HEK293 (cell line): ENCODE measurements around the gene STK4.
A peak's percentile ranks its signal among the peaks of the same experiment; 100 is the strongest.

Experiments
- EGR2 ChIP-seq: fragments of 450-650 bp; formaldehyde crosslinking; IDR thresholded peaks from 2 replicates; pipeline ENCODE4 v1.5.1; 2016; ENCODE audit warnings: low read depth, missing biosample characterization, missing genetic modification characterization
- KLF1 ChIP-seq: fragments of 450-650 bp; formaldehyde crosslinking; IDR thresholded peaks from 2 replicates; pipeline ENCODE4 v1.5.1; 2016; ENCODE audit warnings: missing biosample characterization, missing genetic modification characterization
- MEIS1 ChIP-seq: sonication (generic); formaldehyde crosslinking; IDR thresholded peaks from 2 replicates; pipeline ENCODE4 v1.8.1; 2022; ENCODE audit warnings: missing genetic modification reagents, mild to moderate bottlenecking, borderline replicate concordance
- OVOL3 ChIP-seq: fragments of 450-650 bp; formaldehyde crosslinking; IDR thresholded peaks from 2 replicates; pipeline ENCODE4 v1.5.1; 2016; ENCODE audit warnings: missing biosample characterization, missing genetic modification characterization
- TCF7L2 ChIP-seq: IDR thresholded peaks from 2 replicates; pipeline ENCODE4 v1.6.1; 2011; ENCODE audit warnings: low read depth, mild to moderate bottlenecking, inconsistent platforms, low read length, moderate library complexity, borderline replicate concordance
- WT1 ChIP-seq: fragments of 450-650 bp; formaldehyde crosslinking; IDR thresholded peaks from 2 replicates; pipeline ENCODE4 v1.5.1; 2016; ENCODE audit warnings: missing biosample characterization, missing genetic modification characterization
- ZBTB17 ChIP-seq: fragments of 450-650 bp; formaldehyde crosslinking; IDR thresholded peaks from 2 replicates; pipeline ENCODE4 v1.5.1; 2016; ENCODE audit warnings: missing biosample characterization, missing genetic modification characterization
- ZNF121 ChIP-seq: fragments of 450-650 bp; formaldehyde crosslinking; IDR thresholded peaks from 2 replicates; pipeline ENCODE4 v1.5.1; 2016; ENCODE audit warnings: missing biosample characterization, missing genetic modification characterization
- ZNF2 ChIP-seq: fragments of 450-650 bp; formaldehyde crosslinking; IDR thresholded peaks from 2 replicates; pipeline ENCODE4 v1.5.1; 2016; ENCODE audit warnings: missing biosample characterization, missing genetic modification characterization
- ZNF335 ChIP-seq: fragments of 450-650 bp; formaldehyde crosslinking; conservative IDR thresholded peaks from 2 replicates; pipeline ENCODE4 v1.5.1; 2016; ENCODE audit warnings: missing biosample characterization, missing genetic modification characterization
- ZNF37A ChIP-seq: fragments of 450-650 bp; IDR thresholded peaks from 2 replicates; pipeline ENCODE4 v1.5.1; 2018; ENCODE audit warnings: missing biosample characterization, missing genetic modification characterization
- ZNF555 ChIP-seq: fragments of 450-650 bp; formaldehyde crosslinking; conservative IDR thresholded peaks from 2 replicates; pipeline ENCODE4 v1.5.1; 2017; ENCODE audit warnings: missing biosample characterization, mild to moderate bottlenecking, missing genetic modification characterization, inconsistent platforms
- ZNF585B ChIP-seq: fragments of 450-650 bp; formaldehyde crosslinking; IDR thresholded peaks from 2 replicates; pipeline ENCODE4 v1.5.1; 2016; ENCODE audit warnings: missing biosample characterization, missing genetic modification characterization
- ZNF658 ChIP-seq: fragments of 450-650 bp; formaldehyde crosslinking; IDR thresholded peaks from 2 replicates; pipeline ENCODE4; 2016; ENCODE audit warnings: missing biosample characterization, missing genetic modification characterization
- ZNF660 ChIP-seq: fragments of 450-650 bp; IDR thresholded peaks from 2 replicates; pipeline ENCODE4 v1.5.1; 2018; ENCODE audit warnings: missing biosample characterization, mild to moderate bottlenecking, missing genetic modification characterization
- ZNF664 ChIP-seq: fragments of 450-650 bp; formaldehyde crosslinking; IDR thresholded peaks from 2 replicates; pipeline ENCODE4 v1.5.1; 2016; ENCODE audit warnings: missing biosample characterization, missing genetic modification characterization
- ZNF747 ChIP-seq: fragments of 450-650 bp; formaldehyde crosslinking; IDR thresholded peaks from 2 replicates; pipeline ENCODE4 v1.5.1; 2016; ENCODE audit warnings: missing biosample characterization, missing genetic modification characterization
- ZNF830 ChIP-seq: fragments of 450-650 bp; IDR thresholded peaks from 2 replicates; pipeline ENCODE4 v1.5.0; 2018; ENCODE audit warnings: missing biosample characterization, missing genetic modification characterization, low read depth, mild to moderate bottlenecking, moderate library complexity
- ZNF837 ChIP-seq: fragments of 450-650 bp; formaldehyde crosslinking; IDR thresholded peaks from 2 replicates; pipeline ENCODE4 v1.5.1; 2016; ENCODE audit warnings: missing biosample characterization, missing genetic modification characterization
- ZNF843 ChIP-seq: fragments of 450-650 bp; formaldehyde crosslinking; IDR thresholded peaks from 2 replicates; pipeline ENCODE4 v1.5.1; 2016; ENCODE audit warnings: missing biosample characterization, missing genetic modification characterization
- ZSCAN30 ChIP-seq: fragments of 450-650 bp; IDR thresholded peaks from 2 replicates; pipeline ENCODE4 v1.5.1; 2018; ENCODE audit warnings: missing biosample characterization, mild to moderate bottlenecking, missing genetic modification characterization, moderate library complexity
- TF ChIP-seq, protein P1 (sequence below): sonication (generic); formaldehyde crosslinking; IDR thresholded peaks from 2 replicates; pipeline ENCODE4 v1.8.1; 2022; ENCODE audit warnings: mild to moderate bottlenecking, moderate library complexity, missing genetic modification reagents
- TF ChIP-seq, protein P2 (sequence below): fragments of 450-650 bp; formaldehyde crosslinking; conservative IDR thresholded peaks from 2 replicates; pipeline ENCODE4 v1.5.1; 2016; ENCODE audit warnings: low read depth, missing biosample characterization, missing genetic modification characterization
- TF ChIP-seq, protein P3 (sequence below): fragments of 450-650 bp; IDR thresholded peaks from 2 replicates; pipeline ENCODE4 v1.5.1; 2018; ENCODE audit warnings: missing biosample characterization, missing genetic modification characterization
- TF ChIP-seq, protein P4 (sequence below): fragments of 450-650 bp; formaldehyde crosslinking; IDR thresholded peaks from 2 replicates; pipeline ENCODE4 v1.5.1; 2016; ENCODE audit warnings: missing biosample characterization, missing genetic modification characterization
- TF ChIP-seq, protein P5 (sequence below): fragments of 450-650 bp; formaldehyde crosslinking; IDR thresholded peaks from 2 replicates; pipeline ENCODE4 v1.5.1; 2016; ENCODE audit warnings: missing biosample characterization, missing genetic modification characterization
- TF ChIP-seq, protein P6 (sequence below): fragments of 450-650 bp; formaldehyde crosslinking; IDR thresholded peaks from 2 replicates; pipeline ENCODE4 v1.5.1; 2016; ENCODE audit warnings: missing biosample characterization, missing genetic modification characterization, low read depth
- TF ChIP-seq, protein P7 (sequence below): fragments of 450-650 bp; formaldehyde crosslinking; IDR thresholded peaks from 2 replicates; pipeline ENCODE4 v1.5.1; 2016; ENCODE audit warnings: missing biosample characterization, missing genetic modification characterization

STK4 gene

DNA sequence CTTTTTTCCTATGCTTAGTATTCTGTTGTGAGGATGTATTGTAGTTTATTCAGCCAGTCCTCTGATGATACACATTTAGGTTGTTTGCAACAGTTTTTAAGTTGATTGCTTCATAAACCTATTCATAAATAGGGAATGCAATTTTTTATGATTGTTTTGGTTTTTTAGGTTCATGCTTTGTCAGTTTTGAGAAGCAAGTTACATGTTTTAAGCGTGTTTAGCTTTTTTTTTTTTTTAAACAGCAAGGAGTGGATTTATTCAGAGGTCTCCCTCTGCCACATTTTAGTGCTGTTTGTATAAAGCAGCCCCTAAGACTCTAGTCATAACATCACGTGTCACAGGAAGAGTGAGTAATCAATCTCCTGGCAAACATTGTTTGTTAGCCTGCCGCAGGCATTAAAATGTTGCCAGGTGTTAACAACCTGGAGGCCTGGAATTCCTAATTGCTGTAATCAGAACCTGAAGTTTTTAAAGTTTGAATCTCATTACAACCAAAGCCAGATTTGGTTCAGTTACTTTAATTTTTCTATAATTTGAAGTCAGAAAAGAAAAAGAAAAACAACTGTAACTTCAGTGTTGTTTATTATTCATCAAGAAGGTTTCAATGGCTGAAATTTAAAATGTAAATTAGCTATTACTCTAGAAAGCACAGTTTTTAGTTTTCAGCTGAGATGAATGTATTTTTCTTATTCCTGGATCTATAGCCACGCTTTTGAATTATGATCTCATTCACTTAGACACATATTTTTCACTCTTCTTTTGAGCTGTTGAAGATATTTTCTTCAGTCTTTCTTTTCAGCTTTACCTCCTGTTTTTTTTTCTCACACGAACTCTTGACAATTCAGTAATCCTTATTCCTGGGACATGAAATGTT, 75.4 kb downstream of the STK4 start (continued):
- TF ChIP-seq ZNF555 (no peak), TCF7L2 (no peak), ZNF585B (tag by site-specific recombination) (no peak), ZNF830 (tag by site-specific recombination) (no peak), ZSCAN30 (0 out of 2 replicates have a peak, but pooled peaks have one; percentile 17), OVOL3 (tag by site-specific recombination) (no peak), ZBTB17 (tag by site-specific recombination) (no peak), ZNF121 (no peak), WT1 (0 out of 2 replicates have a peak, but pooled peaks have one; percentile 20), ZNF2 (tag by site-specific recombination) (no peak), ZNF664 (no peak), ZNF658 (tag by site-specific recombination) (no peak), KLF1 (tag by site-specific recombination) (no peak), ZNF837 (tag by site-specific recombination) (no peak), ZNF335 (tag by site-specific recombination) (0 out of 2 replicates have a peak, but pooled peaks have one; percentile 17), ZNF660 (tag by site-specific recombination) (peak; percentile 40; the same call in 1 of the 2 replicates), ZNF37A (tag by site-specific recombination) (no peak), ZNF843 (no peak), MEIS1 (CRISPR knock-in tag) (no peak), ZNF747 (tag by site-specific recombination) (no peak), EGR2 (no peak)
- TF ChIP-seq, protein P1, sequence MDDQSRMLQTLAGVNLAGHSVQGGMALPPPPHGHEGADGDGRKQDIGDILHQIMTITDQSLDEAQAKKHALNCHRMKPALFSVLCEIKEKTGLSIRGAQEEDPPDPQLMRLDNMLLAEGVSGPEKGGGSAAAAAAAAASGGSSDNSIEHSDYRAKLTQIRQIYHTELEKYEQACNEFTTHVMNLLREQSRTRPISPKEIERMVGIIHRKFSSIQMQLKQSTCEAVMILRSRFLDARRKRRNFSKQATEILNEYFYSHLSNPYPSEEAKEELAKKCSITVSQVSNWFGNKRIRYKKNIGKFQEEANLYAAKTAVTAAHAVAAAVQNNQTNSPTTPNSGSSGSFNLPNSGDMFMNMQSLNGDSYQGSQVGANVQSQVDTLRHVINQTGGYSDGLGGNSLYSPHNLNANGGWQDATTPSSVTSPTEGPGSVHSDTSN, result no peak
- TF ChIP-seq, protein P2, sequence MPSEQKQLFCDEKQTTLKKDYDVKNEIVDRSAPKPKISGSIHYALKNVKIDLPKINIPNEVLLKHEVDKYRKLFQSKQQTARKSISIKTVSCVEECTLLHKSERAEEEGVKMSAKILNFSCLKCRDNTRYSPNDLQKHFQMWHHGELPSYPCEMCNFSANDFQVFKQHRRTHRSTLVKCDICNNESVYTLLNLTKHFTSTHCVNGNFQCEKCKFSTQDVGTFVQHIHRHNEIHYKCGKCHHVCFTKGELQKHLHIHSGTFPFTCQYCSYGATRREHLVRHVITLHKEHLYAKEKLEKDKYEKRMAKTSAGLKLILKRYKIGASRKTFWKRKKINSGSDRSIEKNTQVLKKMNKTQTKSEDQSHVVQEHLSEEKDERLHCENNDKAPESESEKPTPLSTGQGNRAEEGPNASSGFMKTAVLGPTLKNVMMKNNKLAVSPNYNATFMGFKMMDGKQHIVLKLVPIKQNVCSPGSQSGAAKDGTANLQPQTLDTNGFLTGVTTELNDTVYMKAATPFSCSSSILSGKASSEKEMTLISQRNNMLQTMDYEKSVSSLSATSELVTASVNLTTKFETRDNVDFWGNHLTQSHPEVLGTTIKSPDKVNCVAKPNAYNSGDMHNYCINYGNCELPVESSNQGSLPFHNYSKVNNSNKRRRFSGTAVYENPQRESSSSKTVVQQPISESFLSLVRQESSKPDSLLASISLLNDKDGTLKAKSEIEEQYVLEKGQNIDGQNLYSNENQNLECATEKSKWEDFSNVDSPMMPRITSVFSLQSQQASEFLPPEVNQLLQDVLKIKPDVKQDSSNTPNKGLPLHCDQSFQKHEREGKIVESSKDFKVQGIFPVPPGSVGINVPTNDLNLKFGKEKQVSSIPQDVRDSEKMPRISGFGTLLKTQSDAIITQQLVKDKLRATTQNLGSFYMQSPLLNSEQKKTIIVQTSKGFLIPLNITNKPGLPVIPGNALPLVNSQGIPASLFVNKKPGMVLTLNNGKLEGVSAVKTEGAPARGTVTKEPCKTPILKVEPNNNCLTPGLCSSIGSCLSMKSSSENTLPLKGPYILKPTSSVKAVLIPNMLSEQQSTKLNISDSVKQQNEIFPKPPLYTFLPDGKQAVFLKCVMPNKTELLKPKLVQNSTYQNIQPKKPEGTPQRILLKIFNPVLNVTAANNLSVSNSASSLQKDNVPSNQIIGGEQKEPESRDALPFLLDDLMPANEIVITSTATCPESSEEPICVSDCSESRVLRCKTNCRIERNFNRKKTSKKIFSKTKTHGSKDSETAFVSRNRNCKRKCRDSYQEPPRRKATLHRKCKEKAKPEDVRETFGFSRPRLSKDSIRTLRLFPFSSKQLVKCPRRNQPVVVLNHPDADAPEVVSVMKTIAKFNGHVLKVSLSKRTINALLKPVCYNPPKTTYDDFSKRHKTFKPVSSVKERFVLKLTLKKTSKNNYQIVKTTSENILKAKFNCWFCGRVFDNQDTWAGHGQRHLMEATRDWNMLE (tag by site-specific recombination), result peak; percentile 37; the same call in 1 of the 2 replicates
- TF ChIP-seq, protein P3, sequence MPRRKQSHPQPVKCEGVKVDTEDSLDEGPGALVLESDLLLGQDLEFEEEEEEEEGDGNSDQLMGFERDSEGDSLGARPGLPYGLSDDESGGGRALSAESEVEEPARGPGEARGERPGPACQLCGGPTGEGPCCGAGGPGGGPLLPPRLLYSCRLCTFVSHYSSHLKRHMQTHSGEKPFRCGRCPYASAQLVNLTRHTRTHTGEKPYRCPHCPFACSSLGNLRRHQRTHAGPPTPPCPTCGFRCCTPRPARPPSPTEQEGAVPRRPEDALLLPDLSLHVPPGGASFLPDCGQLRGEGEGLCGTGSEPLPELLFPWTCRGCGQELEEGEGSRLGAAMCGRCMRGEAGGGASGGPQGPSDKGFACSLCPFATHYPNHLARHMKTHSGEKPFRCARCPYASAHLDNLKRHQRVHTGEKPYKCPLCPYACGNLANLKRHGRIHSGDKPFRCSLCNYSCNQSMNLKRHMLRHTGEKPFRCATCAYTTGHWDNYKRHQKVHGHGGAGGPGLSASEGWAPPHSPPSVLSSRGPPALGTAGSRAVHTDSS (tag by site-specific recombination), result no peak
- TF ChIP-seq, protein P4, sequence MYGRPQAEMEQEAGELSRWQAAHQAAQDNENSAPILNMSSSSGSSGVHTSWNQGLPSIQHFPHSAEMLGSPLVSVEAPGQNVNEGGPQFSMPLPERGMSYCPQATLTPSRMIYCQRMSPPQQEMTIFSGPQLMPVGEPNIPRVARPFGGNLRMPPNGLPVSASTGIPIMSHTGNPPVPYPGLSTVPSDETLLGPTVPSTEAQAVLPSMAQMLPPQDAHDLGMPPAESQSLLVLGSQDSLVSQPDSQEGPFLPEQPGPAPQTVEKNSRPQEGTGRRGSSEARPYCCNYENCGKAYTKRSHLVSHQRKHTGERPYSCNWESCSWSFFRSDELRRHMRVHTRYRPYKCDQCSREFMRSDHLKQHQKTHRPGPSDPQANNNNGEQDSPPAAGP (tag by site-specific recombination), result no peak
- TF ChIP-seq, protein P5, sequence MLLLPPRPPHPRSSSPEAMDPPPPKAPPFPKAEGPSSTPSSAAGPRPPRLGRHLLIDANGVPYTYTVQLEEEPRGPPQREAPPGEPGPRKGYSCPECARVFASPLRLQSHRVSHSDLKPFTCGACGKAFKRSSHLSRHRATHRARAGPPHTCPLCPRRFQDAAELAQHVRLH (tag by site-specific recombination), result no peak
- TF ChIP-seq, protein P6, sequence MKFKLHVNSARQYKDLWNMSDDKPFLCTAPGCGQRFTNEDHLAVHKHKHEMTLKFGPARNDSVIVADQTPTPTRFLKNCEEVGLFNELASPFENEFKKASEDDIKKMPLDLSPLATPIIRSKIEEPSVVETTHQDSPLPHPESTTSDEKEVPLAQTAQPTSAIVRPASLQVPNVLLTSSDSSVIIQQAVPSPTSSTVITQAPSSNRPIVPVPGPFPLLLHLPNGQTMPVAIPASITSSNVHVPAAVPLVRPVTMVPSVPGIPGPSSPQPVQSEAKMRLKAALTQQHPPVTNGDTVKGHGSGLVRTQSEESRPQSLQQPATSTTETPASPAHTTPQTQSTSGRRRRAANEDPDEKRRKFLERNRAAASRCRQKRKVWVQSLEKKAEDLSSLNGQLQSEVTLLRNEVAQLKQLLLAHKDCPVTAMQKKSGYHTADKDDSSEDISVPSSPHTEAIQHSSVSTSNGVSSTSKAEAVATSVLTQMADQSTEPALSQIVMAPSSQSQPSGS (tag by site-specific recombination), result no peak
- TF ChIP-seq, protein P7, sequence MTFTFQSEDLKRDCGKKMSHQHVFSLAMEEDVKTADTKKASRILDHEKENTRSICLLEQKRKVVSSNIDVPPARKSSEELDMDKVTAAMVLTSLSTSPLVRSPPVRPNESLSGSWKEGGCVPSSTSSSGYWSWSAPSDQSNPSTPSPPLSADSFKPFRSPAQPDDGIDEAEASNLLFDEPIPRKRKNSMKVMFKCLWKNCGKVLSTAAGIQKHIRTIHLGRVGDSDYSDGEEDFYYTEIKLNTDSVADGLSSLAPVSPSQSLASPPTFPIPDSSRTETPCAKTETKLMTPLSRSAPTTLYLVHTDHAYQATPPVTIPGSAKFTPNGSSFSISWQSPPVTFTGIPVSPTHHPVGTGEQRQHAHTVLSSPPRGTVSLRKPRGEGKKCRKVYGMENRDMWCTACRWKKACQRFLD (tag by site-specific recombination), result no peak
